ENCODE measurements around the gene TMIE.

The TMIE gene

GRCh38 chr3:46669191-46669999, 31.8 kb upstream of the TMIE start:
- DNase-seq (ENCODE audit: low spot score): no peak
- no peak for FAIRE-seq

GRCh38 chr3:46670000-46670890, 30.9 kb upstream of the TMIE start:
- DNase-seq (ENCODE audit: low spot score) (no peak), FAIRE-seq (no peak)

GRCh38 chr3:46670891-46671427, 30.2 kb upstream of the TMIE start:
- no peak for FAIRE-seq
- DNase-seq (ENCODE audit: low spot score): no peak

GRCh38 chr3:46671541-46672348, 29.4 kb upstream of the TMIE start:
- FAIRE-seq (no peak), DNase-seq (ENCODE audit: low spot score) (no peak)

GRCh38 chr3:46672349-46672695, 28.9 kb upstream of the TMIE start:
- FAIRE-seq (no peak), DNase-seq (ENCODE audit: low spot score) (no peak)

- DNase-seq (ENCODE audit: low spot score) (no peak), FAIRE-seq (no peak)
Observed at GRCh38 chr3:46673151-46674030, 27.8 kb upstream of the TMIE start.

GRCh38 chr3:46674031-46674845, 27.0 kb upstream of the TMIE start:
- FAIRE-seq (no peak), DNase-seq (ENCODE audit: low spot score) (no peak)

GRCh38 chr3:46675426-46675825, 25.8 kb upstream of the TMIE start:
- DNase-seq (ENCODE audit: low spot score) (no peak), FAIRE-seq (no peak)

- DNase-seq (ENCODE audit: low spot score) (no peak), FAIRE-seq (no peak)
Observed at GRCh38 chr3:46675843-46676567, 25.2 kb upstream of the TMIE start.

GRCh38 chr3:46676601-46677410, 24.4 kb upstream of the TMIE start:
- DNase-seq (ENCODE audit: low spot score) (no peak), FAIRE-seq (no peak)

GRCh38 chr3:46677411-46677726, 23.8 kb upstream of the TMIE start:
- FAIRE-seq: no peak

GRCh38 chr3:46678280-46678679, 22.9 kb upstream of the TMIE start:
- DNase-seq (ENCODE audit: low spot score): no peak
- FAIRE-seq: no peak

More at GRCh38 chr3:46677411-46677726, 23.8 kb upstream of the TMIE start:
- no peak for DNase-seq (ENCODE audit: low spot score)

GRCh38 chr3:46679681-46680080, 21.5 kb upstream of the TMIE start:
- DNase-seq (ENCODE audit: low spot score) (no peak), FAIRE-seq (no peak)

GRCh38 chr3:46680298-46680826, 20.8 kb upstream of the TMIE start:
- FAIRE-seq (no peak), DNase-seq (ENCODE audit: low spot score) (no peak)

GRCh38 chr3:46681387-46681786, 19.8 kb upstream of the TMIE start:
- DNase-seq (ENCODE audit: low spot score) (no peak), FAIRE-seq (no peak)

- no peak for FAIRE-seq
- DNase-seq (ENCODE audit: low spot score): no peak
Observed at GRCh38 chr3:46681856-46682540, 19.2 kb upstream of the TMIE start.

GRCh38 chr3:46682974-46683373, 18.2 kb upstream of the TMIE start:
- FAIRE-seq (no peak), DNase-seq (ENCODE audit: low spot score) (no peak)

Data from urothelium cell line (cell line).